HG03565 (cell line): ENCODE measurements around the gene SMOC2.
"Not testable (repeated sequence)": the region's sequence is repeated elsewhere in the genome, so short reads cannot be mapped to it uniquely, and the experiment has no call there.

Experiments
- ATAC-seq: cut with Tn5 transposase; IDR thresholded peaks from one replicate; pipeline ENCODE4 v1.9.1; 2021; ENCODE audit warnings: mild to moderate bottlenecking, moderate library complexity; ENCODE audit not compliant: unreplicated experiment

SMOC2 gene

DNA sequence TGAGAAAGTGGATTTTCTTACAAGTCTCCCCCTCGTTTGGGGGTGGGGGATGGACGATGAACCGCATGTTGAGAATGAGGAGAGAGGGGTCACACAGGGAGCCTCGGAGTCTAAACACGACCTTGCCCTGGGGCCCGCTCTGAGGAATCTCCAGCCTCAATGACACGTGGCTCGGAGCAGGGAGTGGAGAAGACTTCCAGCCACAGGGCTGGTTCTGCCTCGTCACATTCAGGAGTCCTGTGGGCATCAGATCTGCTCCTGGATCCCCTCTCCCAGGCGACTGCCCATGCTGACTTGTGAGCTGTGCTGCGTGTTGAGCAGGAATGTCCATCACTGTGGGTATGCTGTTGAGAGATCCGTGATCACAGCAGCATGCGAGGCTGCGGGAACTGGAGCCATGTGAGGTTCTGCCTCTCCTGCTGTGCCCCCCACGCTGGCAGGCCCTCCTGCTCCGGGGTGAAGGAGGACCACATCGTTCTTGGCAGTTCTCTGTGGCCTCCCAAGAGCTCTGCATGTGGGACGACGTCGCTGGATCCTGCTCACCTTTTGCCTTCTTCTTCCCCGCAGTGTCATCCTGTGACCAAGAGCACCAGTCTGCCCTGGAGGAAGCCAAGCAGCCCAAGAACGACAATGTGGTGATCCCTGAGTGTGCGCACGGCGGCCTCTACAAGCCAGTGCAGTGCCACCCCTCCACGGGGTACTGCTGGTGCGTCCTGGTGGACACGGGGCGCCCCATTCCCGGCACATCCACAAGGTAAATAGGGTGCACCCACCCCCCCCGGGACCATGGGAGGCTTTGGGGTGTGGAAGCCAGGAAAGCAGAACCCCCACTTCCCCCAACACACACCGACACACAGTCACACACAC is 157.5 kb downstream of the SMOC2 start:
- ATAC-seq, result no peak

DNA sequence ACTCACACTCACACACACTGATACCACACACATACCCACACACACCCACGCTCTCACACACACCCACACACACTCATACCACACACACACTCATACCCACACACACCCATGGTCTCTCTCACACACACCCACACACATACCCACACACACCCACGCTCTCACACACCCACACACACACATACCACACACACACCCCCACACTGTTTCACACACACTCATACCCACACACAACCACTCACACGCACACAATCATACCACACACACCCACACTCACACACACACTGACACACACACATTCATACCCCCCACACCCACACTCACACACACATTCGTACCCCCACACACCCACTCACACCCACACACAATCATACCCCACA is 158.1 kb downstream of the SMOC2 start:
- ATAC-seq, result no peak

DNA sequence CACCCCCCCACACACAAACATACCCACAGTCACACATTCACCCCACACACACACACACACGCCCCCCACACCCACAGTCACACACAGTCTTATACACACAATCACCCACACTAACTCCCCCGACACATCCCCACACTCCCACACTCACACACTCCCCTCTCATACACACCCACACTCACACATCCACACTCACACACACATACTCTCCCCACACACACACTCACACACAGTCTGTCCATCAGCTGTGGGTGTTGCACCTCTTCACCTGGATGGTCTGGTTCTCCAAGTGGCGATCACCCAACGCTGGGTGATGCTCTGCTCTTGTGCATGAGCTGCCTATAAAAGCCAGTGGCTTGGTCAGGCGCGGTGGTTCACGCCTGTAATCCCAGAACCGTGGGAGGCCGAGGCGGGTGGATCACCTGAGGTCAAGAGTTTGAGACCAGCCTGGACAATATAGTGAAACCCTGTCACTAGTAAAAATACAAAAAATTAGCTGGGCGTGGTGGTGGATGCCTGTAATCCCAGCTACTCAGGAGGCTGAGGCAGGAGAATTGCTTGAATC is 158.9 kb downstream of the SMOC2 start:
- ATAC-seq, result no peak

DNA sequence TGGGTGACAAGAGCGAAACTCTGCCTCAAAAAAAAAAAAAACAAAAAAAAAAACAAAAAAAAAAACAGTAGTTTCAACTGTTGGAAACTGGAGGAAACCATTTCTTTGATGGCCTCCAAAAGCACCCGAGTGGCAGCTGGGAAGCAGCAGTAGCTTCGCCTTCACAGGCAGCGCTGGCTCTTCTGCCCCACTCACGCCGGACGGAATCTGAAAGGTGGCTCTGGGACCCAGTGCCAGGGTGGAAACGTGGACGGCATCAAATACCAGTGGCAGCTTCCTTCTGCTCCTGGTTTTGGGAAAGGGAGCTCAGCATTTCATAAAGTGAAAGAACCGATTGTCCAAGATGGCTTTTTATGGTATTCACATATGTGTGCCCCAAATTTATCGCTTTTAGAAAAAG is 159.4 kb downstream of the SMOC2 start:
- no peak for ATAC-seq

DNA sequence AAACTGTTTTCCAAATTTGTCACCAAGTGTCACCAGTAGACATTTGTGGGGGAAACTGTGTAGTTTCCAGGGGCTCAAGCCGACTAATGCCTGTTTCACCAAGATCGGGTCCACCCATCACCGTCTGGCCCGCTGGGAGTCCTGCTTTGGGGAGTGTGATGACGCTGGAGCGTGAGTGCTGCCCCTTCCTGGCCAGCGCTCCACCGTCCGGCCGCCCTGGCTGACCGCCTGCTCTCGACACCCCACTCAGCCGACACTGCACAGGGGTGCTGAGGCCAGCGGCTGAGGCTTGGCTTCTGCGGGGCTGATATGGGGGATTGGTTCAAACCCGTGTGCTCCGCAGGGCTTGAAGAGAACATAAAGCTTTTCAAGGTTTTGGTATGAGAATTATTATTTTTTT is 160.1 kb downstream of the SMOC2 start:
- no peak for ATAC-seq

- no peak for ATAC-seq
Observed at GRCh38 chr6:168601546-168601945, 160.6 kb downstream of the SMOC2 start.

GRCh38 chr6:168602576-168602975 is 161.6 kb downstream of the SMOC2 start:
- ATAC-seq, result no peak

DNA sequence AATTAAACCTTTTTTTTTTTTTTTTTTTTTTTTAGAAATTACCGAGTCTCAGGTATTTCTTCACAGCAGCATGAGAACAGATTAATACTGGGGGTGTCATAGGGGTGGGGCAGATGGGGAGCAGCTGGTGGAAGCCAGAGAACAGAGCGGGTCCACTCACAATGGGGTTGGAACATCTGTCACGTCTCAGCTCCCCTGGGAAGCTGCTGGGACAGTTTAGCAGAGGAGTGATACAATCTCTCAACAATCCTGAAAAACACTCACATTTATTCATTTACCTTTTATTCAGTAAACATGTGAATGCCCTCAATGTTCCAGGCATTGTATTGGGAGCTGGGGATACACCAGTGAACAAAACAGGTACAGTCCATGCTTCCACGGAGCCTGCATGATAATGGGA is 162.2 kb downstream of the SMOC2 start:
- ATAC-seq, result no peak

GRCh38 chr6:168605964-168606363 is 165.0 kb downstream of the SMOC2 start:
- no peak for ATAC-seq

GRCh38 chr6:168606722-168607121 is 165.7 kb downstream of the SMOC2 start:
- no peak for ATAC-seq

GRCh38 chr6:168607272-168608112 is 166.5 kb downstream of the SMOC2 start:
- no peak for ATAC-seq

- ATAC-seq, result no peak
Observed at GRCh38 chr6:168608113-168608400, 167.1 kb downstream of the SMOC2 start.

GRCh38 chr6:168609026-168609685 is 168.2 kb downstream of the SMOC2 start:
- no peak for ATAC-seq

GRCh38 chr6:168609914-168610490 is 169.0 kb downstream of the SMOC2 start:
- ATAC-seq, result no peak

DNA sequence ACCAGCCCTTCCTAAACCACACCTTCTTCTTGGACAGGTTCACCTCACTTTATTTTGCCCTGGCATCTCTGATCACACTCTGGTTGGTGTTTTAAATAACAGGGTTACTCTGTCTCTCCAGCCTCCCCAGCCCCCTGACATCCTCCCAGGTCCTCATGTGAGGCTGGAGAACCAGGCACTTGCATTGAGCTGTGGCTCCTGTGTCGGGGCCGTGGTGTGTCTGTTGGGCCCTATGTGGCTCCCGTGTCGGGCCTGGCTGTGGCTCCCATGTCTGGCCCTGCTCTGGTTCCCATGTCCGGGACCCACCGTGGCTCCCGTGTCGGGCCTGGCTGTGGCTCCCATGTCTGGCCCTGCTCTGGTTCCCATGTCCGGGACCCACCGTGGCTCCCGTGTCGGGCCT is 170.0 kb downstream of the SMOC2 start:
- not testable (repeated sequence) for ATAC-seq

- no peak for ATAC-seq
Observed at GRCh38 chr6:168611691-168612090, 170.7 kb downstream of the SMOC2 start.

- ATAC-seq, result no peak
Observed at GRCh38 chr6:168612586-168612985, 171.6 kb downstream of the SMOC2 start.

GRCh38 chr6:168615837-168616236 is 174.9 kb downstream of the SMOC2 start:
- ATAC-seq, result no peak

- no peak for ATAC-seq
Observed at GRCh38 chr6:168616816-168617765, 176.1 kb downstream of the SMOC2 start.
